DMS153 treated with DMSO at 0.1 percent for 48 hours (cell line): ENCODE measurements around the gene PSMD8.

ENCODE experiments used
- DNase-seq: peaks from one replicate; lab custom pipeline; 2025; ENCODE audit not compliant: unreplicated experiment; lab: John Stamatoyannopoulos, UW

PSMD8 gene

GRCh38 chr19:38386971-38387549 is 12.7 kb downstream of the PSMD8 start:
- DNase-seq = no peak

GRCh38 chr19:38387550-38388348 is 13.4 kb downstream of the PSMD8 start, which contains the start of gene GGN:
TSS of gene GGN (minus strand) at chr19:38388034. CDS start at chr19:38387261, 773 bp downstream.
- DNase-seq = peak; percentile 82

DNA sequence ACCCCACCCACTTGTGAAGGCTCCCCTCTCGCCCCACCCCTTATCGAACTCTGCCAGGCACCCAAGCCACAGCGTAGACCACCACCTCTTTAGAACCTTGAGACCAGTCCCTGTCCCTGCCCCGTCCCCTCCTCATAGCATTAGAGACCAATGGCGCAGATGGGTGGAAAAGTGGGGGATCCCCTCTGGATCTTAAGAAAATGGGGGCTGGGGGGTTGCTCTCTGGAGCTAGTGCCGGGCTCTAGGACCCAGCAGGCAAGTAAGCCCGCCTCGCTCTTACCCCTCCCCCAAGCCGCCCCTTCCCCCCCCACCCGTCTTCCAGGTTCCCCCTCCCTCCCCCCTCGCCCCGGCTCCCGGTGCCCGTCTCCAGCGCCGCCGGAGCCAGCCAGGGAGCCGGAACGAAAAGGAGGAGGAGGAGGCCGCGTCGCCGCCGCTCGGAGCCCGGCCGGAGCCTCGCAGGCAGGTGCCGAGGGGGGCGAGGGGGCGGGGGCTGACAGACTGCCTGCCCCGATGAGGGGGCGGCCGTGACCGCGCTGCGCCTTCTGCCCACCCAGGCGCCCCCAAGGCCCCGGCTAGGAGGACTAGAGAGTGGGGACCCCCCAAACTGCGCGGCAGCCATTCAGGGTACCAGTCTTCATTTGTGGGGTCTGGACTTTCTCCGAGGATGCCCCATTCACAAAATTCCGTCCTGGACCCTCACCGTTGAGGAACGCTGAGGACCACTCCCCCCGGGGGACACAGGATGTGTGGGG is 14.2 kb downstream of the PSMD8 start, which contains the start of gene SPRED3:
Gene SPRED3, plus strand, starts transcription at position 349 of the 752 bp plus-strand sequence. CDS start 1,606 bp downstream, outside the sequence.
- no peak for DNase-seq

DNA sequence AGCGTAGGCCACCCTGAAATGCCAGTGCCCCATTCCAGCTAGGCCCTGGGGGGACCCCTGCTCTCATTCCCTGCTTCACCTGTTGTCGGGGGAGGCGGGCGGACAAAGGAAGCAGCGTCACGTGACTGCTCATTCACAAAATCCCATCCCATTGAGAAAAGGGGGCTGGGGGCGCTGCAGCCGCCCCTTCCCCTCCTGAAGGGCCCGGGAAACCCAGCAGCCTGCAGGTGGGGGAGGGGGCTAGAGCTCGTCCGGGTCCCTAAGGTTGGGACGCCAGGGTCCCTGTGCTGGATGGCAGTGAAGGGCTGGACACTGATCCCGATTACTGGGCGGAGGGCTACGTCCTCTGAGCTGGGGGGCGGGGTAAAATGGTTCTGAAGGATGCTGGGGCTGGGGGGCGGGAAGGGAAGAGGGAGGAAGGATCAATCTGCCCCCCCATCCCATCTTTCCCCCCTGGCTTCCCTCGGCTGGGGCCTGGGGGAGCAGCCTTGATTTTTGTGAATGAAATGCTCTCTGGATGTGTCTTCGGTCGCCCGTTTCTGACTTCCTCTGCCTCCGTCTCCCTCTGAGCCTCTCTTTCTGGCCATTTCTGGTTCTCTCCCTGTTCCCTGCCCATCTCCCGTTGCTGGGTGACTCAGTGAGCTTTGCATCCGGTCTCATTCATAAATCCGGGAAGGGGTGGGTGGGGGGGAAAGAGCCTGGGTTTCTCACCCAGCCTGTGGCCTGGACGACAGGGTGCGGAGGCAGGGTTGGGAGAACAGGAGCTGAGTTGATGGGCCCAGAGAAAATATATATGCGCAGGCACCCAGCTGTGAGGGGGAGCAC is 14.9 kb downstream of the PSMD8 start:
- DNase-seq = no peak

DNA sequence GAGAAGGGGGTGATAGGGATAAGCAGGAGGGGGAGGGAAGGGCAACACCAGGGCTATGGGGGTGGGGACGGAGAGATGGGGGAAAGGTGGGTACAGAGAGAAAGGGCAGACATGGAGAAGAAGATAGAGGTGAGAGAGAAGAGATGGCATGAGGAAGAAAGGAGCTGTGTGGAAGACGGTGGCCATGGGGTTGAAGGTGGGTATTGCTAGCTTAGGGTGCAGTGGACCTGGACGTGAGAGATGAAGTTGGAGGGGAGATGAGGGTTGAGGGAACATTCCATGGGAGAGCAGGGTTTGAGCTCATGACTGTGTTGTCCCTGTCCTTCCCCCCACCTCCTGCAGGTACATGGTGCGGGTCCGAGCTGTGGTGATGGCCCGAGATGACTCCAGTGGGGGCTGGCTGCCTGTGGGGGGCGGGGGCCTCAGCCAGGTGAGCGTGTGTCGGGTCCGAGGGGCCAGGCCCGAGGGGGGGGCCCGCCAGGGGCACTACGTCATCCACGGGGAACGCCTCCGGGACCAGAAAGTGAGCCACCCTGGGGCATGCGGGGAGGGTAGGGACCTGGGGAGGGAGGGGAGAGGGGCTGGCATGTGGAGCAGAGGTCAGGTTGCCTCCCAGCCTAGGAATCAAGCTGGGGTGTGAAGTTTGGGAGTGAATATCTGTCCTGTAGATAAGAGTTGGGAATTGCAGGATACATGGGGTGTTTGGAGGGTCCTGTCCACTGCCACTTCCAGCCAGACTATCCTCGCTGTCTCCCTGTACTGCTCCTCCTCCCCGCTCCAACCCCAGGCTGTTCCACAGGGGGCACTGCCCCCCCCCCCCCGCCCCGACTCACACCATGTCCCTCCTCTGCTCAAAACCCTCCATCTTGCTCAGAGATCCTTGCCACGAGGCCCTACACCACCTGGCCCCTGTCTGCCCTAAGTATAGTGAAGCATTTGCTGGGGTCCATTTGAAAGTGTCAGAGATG is 15.9 kb downstream of the PSMD8 start:
- no peak for DNase-seq

GRCh38 chr19:38391911-38392464 is 17.6 kb downstream of the PSMD8 start:
- DNase-seq = no peak

DNA sequence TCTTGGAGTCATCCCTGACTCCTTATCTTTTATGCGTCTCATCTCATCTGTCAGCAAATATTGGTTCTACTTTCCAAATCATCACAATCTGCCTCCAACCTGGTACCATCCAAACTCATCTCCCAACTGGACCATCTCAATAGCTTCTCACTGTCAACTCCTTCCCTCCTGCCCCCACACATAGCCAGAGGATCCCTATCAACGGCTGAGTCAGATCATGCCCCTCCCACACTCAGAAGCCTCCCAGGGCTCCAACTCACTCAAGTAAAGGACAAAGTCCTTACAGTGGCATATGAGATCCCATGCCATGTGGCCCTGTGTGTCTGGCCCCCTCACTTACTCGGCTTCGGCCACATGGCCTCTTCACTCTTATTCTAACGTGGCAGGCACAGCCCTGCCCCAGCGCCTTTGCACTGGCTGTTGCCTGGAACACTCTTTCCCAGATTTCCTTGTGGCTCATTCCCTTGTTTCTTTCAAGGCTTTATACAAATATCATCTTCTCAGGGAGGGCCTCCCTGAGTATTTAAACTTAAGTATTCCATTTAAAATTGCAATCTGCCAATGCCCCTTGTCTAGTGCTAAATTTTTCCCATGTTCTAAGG is 18.4 kb downstream of the PSMD8 start:
- no peak for DNase-seq

DNA sequence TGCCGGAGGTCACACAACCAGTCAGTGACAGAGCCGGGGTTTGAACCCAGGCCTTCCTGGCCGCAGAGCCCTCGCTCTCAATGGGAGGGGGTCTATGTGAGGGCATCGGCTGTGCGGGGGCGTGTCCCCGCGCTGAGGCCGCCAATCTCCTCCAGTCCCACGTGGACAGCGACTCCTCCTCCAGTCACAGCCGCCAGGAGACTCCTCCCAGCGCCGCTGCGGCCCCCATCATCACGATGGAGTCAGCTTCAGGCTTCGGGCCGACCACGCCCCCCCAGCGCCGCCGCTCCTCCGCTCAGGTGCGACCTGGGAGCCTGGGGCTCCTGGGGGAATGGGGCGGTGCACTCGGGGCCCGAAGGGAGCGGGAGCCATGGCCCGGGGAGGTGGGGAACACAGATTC is 20.1 kb downstream of the PSMD8 start:
- DNase-seq = no peak

- no peak for DNase-seq
These were observed 21.2 kb downstream of the PSMD8 start for GRCh38 chr19:38395381-38396114.

- no peak for DNase-seq
These were observed 24.7 kb downstream of the PSMD8 start for GRCh38 chr19:38399081-38399480.

- no peak for DNase-seq
These were observed 25.2 kb downstream of the PSMD8 start for GRCh38 chr19:38399537-38399936.

DNA sequence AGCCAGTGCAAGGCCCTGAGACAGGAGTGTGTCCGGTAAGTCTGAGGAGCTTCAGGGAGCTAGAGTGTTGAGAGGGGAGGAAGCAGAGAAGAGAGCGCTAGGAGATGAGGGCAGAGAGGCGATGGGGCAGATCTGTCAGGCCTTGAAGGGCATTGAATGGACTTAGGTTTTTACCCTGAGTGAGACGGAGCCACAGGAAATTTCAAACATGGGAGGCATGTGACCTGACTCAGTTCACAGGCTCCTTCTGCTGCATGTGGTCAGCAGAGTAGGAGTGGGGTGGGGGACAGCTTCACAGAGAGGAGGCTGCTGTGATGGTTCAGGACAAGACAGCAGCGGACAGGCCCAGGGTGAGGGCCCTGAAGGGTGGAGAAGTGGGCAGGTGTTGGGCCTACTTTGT is 26.0 kb downstream of the PSMD8 start:
- DNase-seq = no peak

DNA sequence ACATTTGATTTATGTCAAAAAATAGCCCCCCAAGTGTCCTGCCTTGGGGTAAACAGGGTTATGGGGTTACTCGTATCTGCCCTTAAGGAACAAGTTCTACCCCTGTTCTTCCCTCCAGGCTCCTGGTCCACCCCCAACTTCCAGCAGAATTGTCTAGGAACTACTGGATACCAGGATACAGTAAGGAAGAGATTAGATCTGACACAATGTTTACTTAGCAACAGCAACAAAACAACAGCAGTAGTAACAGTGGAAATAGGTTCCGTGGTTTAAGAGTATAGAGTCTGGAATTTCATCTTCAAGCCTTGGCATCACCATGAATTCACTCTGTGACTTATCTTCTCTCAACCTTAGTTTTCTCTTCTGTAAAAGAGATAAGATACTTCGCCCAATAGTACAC is 26.8 kb downstream of the PSMD8 start:
- DNase-seq = no peak

DNA sequence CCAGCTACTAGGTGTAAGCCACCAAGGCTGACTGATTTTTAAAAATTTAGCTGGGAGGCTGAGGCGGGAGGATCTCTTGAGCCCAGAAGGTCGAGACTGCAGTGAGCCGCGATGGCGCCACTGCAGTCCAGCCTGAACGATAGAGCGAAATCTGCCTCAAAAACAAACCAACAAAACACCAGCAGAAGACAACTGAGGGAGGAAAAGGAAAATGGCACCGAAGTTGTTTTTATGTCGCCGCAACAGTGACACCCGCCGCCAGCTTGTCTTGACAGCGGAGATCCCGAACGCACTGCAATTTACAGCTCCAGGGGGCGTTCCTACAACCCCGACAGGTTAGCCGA is 28.2 kb downstream of the PSMD8 start:
- DNase-seq = no peak

DNA sequence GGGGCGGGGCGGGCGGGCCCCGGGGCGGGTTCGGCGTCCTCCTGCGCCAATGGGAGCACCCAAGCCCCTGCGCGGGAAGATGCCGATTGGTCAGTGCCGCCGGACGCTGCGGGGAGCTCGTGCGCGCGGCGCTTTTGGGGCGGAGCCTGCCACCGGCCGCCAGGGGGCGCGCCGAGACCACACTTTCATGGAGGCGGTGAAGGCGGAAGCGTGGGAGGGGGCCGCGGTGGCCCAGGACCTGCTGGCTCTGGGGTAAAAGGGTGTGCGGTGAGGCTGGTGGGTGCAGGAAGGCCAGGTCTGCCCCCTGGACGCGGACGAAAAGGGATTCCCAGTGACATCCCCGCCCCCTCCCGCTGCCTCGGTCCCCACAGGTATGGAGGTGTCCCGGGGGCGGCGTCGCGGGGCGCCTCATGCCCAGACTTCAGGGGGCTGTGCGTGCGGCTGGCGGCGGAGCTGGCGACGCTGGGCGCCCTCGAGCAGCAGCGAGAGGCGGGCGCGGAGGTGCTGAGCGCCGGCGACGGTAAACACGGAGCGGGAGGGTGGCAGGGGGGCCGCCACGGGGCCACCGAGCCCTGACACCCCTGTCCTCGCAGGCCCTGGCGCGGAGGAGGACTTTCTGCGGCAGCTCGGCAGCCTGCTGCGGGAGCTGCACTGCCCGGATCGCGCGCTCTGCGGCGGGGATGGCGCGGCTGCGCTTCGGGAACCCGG is 28.8 kb downstream of the PSMD8 start, which contains the start of gene FAM98C:
Gene FAM98C, plus strand, starts transcription at position 127 of the 708 bp plus-strand sequence. Its CDS starts 61 bp downstream, at position 188.
- peak; percentile 95 for DNase-seq

GRCh38 chr19:38404858-38405257 is 30.5 kb downstream of the PSMD8 start:
- DNase-seq = no peak

DNA sequence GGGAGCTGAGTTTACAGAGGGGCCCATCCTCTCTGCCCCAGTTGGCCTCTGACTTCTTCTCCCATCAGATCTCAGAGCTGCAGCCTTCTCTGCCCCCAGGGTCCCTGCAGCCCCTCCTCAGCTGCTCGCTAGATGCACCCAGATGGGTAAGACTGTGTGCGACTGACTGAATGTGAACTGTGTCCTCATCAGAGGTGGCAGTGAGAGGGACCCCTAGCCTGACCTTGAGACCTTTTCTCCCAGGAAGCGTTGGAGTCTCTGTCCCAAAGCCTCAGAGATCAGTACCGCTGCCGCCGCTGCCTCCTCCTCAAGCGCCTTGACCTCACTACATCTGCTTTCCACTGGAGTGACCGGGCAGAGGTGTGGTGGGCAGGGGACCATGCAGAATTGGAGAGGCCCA is 30.9 kb downstream of the PSMD8 start:
- no peak for DNase-seq
